Neural progenitor cell (in vitro differentiated cells): ENCODE measurements around the gene ARL13A. TPM values are rescaled to one million over a fixed set of nuclear protein-coding genes. Genes with fewer than 3 reads are reported as not detected.

ENCODE experiments used
- DNase-seq: peaks from one replicate; pipeline ENCODE4 v3.0.0-alpha.2; 2016; ENCODE audit warnings: low spot score
- H2AFZ ChIP-seq: fragments of 200-600 bp; sonication (generic); replicated peaks from 2 replicates; pipeline ENCODE4 v1.6.1; 2016; ENCODE audit warnings: antibody characterized with exemption
- H3F3A ChIP-seq: fragments of 200-600 bp; sonication (generic); 2 replicates; pipeline ENCODE4 v1.6.1; 2016; ENCODE audit warnings: antibody characterized with exemption, low read depth
- H3K27ac ChIP-seq: fragments of 200-600 bp; sonication (generic); 2 replicates; pipeline ENCODE4 v1.5.1; 2016; ENCODE audit warnings: mild to moderate bottlenecking
- H3K27me3 ChIP-seq: fragments of 200-600 bp; sonication (generic); 2 replicates; pipeline ENCODE4 v1.6.1; 2016; ENCODE audit warnings: mild to moderate bottlenecking, moderate library complexity
- H3K36me3 ChIP-seq: fragments of 200-600 bp; sonication (generic); 2 replicates; pipeline ENCODE4 v1.5.1; 2016
- H3K4me1 ChIP-seq: fragments of 200-600 bp; sonication (generic); 2 replicates; pipeline ENCODE4 v1.6.1; 2016; ENCODE audit warnings: mixed run types
- H3K4me2 ChIP-seq: fragments of 200-600 bp; sonication (generic); 2 replicates; pipeline ENCODE4 v1.6.1; 2016
- H3K4me3 ChIP-seq: fragments of 200-600 bp; sonication (generic); 2 replicates; pipeline ENCODE4 v1.5.1; 2016
- H3K79me2 ChIP-seq: fragments of 200-600 bp; sonication (generic); 2 replicates; pipeline ENCODE4 v1.6.1; 2016; ENCODE audit warnings: low read depth
- H3K9ac ChIP-seq: fragments of 200-600 bp; sonication (generic); 2 replicates; pipeline ENCODE4 v1.6.1; 2016
- H3K9me3 ChIP-seq: fragments of 200-600 bp; sonication (generic); 2 replicates; pipeline ENCODE4 v1.5.1; 2016; ENCODE audit warnings: low read depth
- H4K20me1 ChIP-seq: fragments of 200-600 bp; sonication (generic); 2 replicates; pipeline ENCODE4 v1.6.1; 2016; ENCODE audit warnings: low read depth
- H3K27ac Mint-ChIP-seq: 3 replicates; pipeline ENCODE4 v1.8.0; 2021; ENCODE audit warnings: mixed read lengths
- H3K27me3 Mint-ChIP-seq: 2 replicates; pipeline ENCODE4 v1.8.0; 2022; ENCODE audit warnings: low read depth, mild to moderate bottlenecking, inconsistent platforms, moderate library complexity, mixed read lengths; ENCODE audit not compliant: insufficient read depth
- H3K36me3 Mint-ChIP-seq: 3 replicates; pipeline ENCODE4 v1.8.0; 2021; ENCODE audit warnings: mixed read lengths
- H3K4me1 Mint-ChIP-seq: 3 replicates; pipeline ENCODE4 v1.8.0; 2021; ENCODE audit warnings: mixed read lengths
- H3K4me3 Mint-ChIP-seq: 3 replicates; pipeline ENCODE4 v1.8.0; 2021; ENCODE audit warnings: mild to moderate bottlenecking, moderate library complexity, mixed read lengths
- H3K9me3 Mint-ChIP-seq: 3 replicates; pipeline ENCODE4 v1.8.0; 2020; ENCODE audit warnings: mixed read lengths
- CTCF ChIP-seq: fragments of 200-600 bp; sonication (generic); IDR thresholded peaks from 2 replicates; pipeline ENCODE4 v1.5.1; 2017; ENCODE audit warnings: antibody characterized with exemption, mild to moderate bottlenecking
- EZH2 ChIP-seq: fragments of 200-600 bp; sonication (generic); IDR thresholded peaks from 2 replicates; pipeline ENCODE4 v1.6.1; 2017; ENCODE audit warnings: antibody characterized with exemption, mild to moderate bottlenecking, moderate library complexity
- EZH2phosphoT487 ChIP-seq: fragments of 200-600 bp; sonication (generic); IDR thresholded peaks from 2 replicates; pipeline ENCODE4 v1.6.1; 2017; ENCODE audit warnings: antibody characterized with exemption
- total RNA-seq: library from RNA; depleted of rRNA; stranded (reverse); fragments of >200 nt; gene quantifications from 2 replicates; pipeline ENCODE4 v1.2.3, GENCODE V29; 2015; ENCODE audit warnings: low replicate concordance

The ARL13A gene
- total RNA-seq, 1 donor from 2014 or later = 0.36 TPM

- no peaks in the 10 kb centered on the region for H4K20me1 ChIP-seq
- H3K4me3 Mint-ChIP-seq = no peak overlapping the region
- H3K27ac ChIP-seq = no peak overlapping the region
- DNase-seq = no peak
- no peak overlapping the region for H2AFZ ChIP-seq
- H3K36me3 Mint-ChIP-seq = no peaks in the 10 kb centered on the region
- H3K4me1 Mint-ChIP-seq = no peaks in the 10 kb centered on the region
- no peak overlapping the region for H3K4me2 ChIP-seq
- no peak overlapping the region for H3K27ac Mint-ChIP-seq
- H3K4me1 ChIP-seq = no peaks in the 10 kb centered on the region
- no peaks in the 10 kb centered on the region for H3K9me3 ChIP-seq
- H3K9me3 Mint-ChIP-seq = peaks cover 15% of the 10 kb centered on the region
- no peaks in the 10 kb centered on the region for H3K79me2 ChIP-seq
- no peak overlapping the region for H3K4me3 ChIP-seq
- no peaks in the 10 kb centered on the region for H3F3A ChIP-seq
- H3K36me3 ChIP-seq = no peaks in the 10 kb centered on the region
- no peak for TF ChIP-seq EZH2phosphoT487
- no peak for TF ChIP-seq CTCF
- no peak for TF ChIP-seq EZH2
- H3K27me3 ChIP-seq = no peaks in the 10 kb centered on the region
- H3K27me3 Mint-ChIP-seq = peaks cover 6% of the 10 kb centered on the region
- no peak overlapping the region for H3K9ac ChIP-seq
These were observed 33.7 kb upstream of the ARL13A start for GRCh38 chrX:100935767-100936166.

- Histone ChIP-seq H3F3A (no peaks in the 10 kb centered on the region), H3K27ac (no peak overlapping the region), H3K9ac (no peak overlapping the region), H3K27me3 (no peaks in the 10 kb centered on the region), H2AFZ (no peak overlapping the region), H3K4me1 (no peaks in the 10 kb centered on the region), H4K20me1 (no peaks in the 10 kb centered on the region), H3K36me3 (no peaks in the 10 kb centered on the region), H3K4me2 (no peak overlapping the region), H3K9me3 (peaks cover 5% of the 10 kb centered on the region), H3K79me2 (no peaks in the 10 kb centered on the region), H3K4me3 (no peak overlapping the region)
- TF ChIP-seq EZH2phosphoT487 (no peak), EZH2 (no peak), CTCF (no peak)
- Mint-ChIP-seq H3K27me3 (no peaks in the 10 kb centered on the region), H3K9me3 (peaks cover 2% of the 10 kb centered on the region), H3K27ac (no peak overlapping the region), H3K36me3 (no peaks in the 10 kb centered on the region), H3K4me1 (no peaks in the 10 kb centered on the region), H3K4me3 (no peak overlapping the region)
- no peak for DNase-seq
These were observed 30.2 kb upstream of the ARL13A start for GRCh38 chrX:100939333-100939732.

- Histone ChIP-seq H3K9me3 (peaks cover 5% of the 10 kb centered on the region), H3F3A (no peaks in the 10 kb centered on the region), H3K27me3 (no peaks in the 10 kb centered on the region), H3K79me2 (no peaks in the 10 kb centered on the region), H3K27ac (no peak overlapping the region), H2AFZ (no peak overlapping the region), H3K9ac (no peak overlapping the region), H3K4me1 (peaks cover 12% of the 10 kb centered on the region), H4K20me1 (no peaks in the 10 kb centered on the region), H3K4me3 (no peak overlapping the region), H3K4me2 (no peak overlapping the region), H3K36me3 (no peaks in the 10 kb centered on the region)
- Mint-ChIP-seq H3K4me3 (no peak overlapping the region), H3K36me3 (no peaks in the 10 kb centered on the region), H3K27me3 (peaks cover 3% of the 10 kb centered on the region), H3K4me1 (peaks cover 12% of the 10 kb centered on the region), H3K27ac (no peak overlapping the region), H3K9me3 (peaks cover 5% of the 10 kb centered on the region)
- TF ChIP-seq EZH2 (no peak), CTCF (no peak), EZH2phosphoT487 (no peak)
- no peak for DNase-seq
These were observed 24.9 kb upstream of the ARL13A start for GRCh38 chrX:100944601-100945000.
